ENCODE measurements around the gene SAFB.

The SAFB gene

GRCh38 chr19:5622465-5623396 is at the start of gene SAFB, which contains the start of gene SAFB2:
TSS of gene SAFB (plus strand) at chr19:5623083. CDS start at chr19:5623206, 123 bp downstream.
TSS of gene SAFB2 (minus strand) at chr19:5622776. CDS start at chr19:5622715, 61 bp downstream.
- peak; percentile 96 to 100 (median 99) for DNase-seq (ENCODE audit: low read depth in 2 of 3, low spot score in 1 of 3)

DNA sequence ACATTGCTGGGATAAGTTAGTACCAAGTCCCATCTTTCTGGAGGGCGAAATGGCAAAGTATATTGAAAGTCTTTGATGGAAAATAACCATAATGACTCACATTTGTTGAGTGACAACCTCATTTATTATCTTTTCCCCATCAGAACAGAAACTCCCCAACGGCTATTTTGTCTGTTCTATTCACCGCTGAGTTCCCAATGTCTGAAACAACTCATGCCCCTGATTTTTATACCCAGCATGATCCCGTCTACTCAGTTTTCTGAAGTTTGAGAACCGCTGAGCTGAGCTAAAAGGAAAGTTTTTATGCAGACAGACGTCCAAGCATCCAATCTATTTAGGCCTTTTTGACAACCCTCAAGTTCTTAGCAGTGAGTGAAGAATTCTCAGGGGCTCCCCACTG is 47.3 kb upstream of the SAFB start:
- no peak for DNase-seq (ENCODE audit: low read depth in 2 of 3, low spot score in 1 of 3)

DNA sequence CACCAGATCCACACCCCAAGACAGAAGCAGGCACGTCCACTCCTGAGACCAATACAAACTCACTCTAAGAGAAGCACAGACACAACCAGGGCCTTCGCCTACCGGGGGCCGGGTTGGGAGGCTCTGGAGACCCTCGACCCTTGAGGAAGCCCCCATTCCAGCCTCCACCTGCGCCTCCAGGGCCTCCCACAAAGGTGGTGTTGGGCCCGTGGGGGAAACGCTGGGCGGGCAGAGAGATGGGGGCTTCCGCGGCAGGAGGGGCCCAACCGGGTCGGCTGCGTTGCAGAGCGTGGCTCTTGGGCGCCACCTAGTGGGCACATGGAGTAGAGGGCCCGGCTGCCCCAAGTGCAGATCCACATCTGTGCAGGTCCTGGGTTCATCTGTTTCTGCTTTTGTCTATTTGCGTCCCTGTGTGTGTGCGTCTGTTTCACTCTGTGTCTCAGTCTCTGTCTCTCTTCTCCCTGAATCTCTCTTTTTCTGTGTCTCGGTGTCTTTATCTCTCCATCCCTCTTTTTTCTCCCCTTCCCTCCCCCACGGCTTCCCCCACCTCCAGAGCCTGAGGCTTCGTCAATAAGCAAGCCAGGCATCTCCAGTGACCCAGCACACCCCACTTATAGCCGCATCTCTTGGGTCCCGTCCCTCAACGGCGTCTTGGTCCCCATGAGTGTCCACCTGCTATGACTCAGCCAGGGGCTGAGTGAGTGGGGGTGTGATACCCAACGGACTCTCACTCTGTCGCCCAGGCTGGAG is 44.6 kb upstream of the SAFB start:
- peak; percentile 53 to 65 (median 53) for DNase-seq (ENCODE audit: low read depth in 2 of 3, low spot score in 1 of 3)

DNA sequence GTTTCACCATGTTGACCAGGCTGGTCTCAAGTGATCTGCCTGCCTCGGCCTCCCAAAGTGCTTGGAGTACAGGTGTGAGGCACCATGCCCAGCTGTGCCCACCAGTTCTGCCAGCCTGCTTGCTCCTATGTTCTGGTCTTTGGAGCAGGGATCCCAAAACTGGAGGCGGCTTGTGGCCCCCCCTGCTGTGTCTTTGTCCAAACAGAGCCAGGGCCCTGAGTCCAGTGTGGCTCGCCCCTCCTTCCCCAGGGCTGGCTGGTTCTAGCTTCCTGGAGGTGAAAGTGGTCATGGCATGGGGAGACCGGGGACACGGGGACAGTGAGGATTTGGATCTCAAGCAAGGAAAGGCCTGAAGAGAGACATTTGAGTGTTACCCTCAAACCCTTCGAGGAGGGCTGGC is 43.6 kb upstream of the SAFB start:
- DNase-seq (ENCODE audit: low read depth in 2 of 3, low spot score in 1 of 3): no peak

DNA sequence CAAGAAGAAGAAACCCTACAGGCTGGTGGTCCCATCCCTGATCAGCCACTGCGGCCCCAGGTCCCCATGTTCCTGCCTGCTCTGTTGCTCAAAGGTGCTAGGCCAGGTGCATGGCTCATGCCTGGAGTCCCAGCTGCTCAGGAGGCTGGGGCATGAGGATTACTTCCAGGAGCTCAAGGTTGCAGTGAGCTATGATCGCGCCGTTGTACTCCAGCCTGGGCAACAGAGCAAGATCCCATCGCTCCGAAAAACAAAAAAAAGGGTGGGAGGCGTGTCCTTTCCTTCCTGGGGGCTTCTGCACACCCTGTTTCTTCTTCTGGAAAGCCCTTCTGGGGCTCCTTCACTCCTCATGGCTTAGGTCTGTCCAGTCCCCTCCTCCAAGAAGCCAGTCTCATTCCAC is 43.2 kb upstream of the SAFB start:
- DNase-seq (ENCODE audit: low read depth in 2 of 3, low spot score in 1 of 3): no peak

DNA sequence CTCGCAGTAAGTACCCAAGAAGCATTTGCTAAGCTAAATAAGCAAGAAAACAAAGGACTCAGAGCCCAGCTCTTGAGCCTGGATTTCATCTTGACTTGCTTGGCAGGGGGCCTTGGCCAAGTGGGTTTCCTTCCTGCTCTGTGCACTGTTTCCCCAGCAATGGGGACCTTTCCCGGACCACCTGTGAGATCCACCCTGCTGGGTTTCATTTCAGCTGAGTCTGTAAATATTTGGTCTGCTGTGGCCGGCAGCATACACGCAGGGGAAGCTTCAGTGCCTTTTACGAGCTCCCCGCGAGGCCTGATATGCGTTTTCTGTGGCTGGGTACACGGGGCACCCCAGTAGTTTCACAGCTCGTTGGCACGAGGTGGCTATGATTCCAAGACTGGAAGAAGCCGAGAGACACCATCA is 42.7 kb upstream of the SAFB start:
- DNase-seq (ENCODE audit: low read depth in 2 of 3, low spot score in 1 of 3): no peak

GRCh38 chr19:5585461-5586299 is 37.2 kb upstream of the SAFB start:
- DNase-seq (ENCODE audit: low read depth in 2 of 3, low spot score in 1 of 3): peak in 1 of 3 donors; percentile 30

DNA sequence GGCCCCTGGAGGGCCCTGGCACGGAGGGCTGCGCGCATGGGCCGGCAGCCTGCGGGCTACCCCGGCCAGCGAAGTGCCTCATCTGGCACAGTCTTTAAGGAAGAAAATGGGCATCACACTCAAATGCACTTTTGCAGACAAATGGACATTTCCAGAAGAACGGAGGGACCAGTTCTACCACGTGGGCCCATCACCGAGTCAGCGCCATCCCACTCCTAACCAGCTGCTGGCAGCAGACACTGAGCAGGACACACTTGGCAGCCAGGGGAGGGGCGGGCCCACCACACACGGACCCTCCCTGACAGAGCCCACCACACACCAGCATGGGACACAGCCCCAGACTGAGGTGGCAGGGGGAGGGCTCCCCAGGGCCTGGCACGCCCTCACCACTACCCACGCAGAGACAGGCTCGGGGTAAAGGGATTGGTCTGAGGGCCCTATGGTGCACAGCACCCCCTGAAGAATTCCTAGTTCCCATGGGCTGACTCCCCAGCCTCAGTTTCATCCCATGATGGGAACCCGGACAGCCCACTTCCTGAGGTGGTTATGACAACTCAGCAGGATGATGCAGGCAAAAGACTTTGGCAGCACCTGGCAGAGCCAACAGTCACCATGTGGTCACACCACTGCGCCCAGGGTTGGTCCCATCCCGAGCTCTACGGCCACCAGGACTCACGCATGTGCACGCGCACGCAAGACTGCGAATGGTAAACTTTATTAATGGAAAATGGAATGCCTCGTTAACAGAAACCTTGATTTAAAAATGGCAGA is 36.4 kb upstream of the SAFB start:
- DNase-seq (ENCODE audit: low read depth in 2 of 3, low spot score in 1 of 3): no peak

- no peak for DNase-seq (ENCODE audit: low read depth in 2 of 3, low spot score in 1 of 3)
These were observed 35.8 kb upstream of the SAFB start for GRCh38 chr19:5587071-5587455.

GRCh38 chr19:5587661-5588060 is 35.2 kb upstream of the SAFB start:
- DNase-seq (ENCODE audit: low read depth in 2 of 3, low spot score in 1 of 3): no peak

DNA sequence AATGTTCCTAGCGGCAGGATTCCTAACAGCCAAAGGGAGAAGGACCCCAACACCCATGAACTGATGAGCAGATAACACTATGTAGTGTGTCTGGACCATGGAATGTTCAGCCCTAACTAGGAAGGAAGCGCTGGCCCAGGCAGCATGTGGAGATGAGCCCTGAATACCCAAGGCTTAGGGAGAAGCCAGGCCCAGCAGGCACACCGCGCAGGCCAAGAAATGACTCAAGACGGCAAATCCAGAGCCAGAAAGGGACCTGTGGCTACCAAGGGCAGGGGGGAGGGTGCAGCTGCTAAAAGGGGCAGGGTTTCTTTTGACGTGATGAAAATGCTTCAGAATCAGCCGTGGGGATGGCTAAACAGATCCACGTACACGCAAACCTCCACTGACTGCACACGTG is 34.4 kb upstream of the SAFB start:
- no peak for DNase-seq (ENCODE audit: low read depth in 2 of 3, low spot score in 1 of 3)

- no peak for DNase-seq (ENCODE audit: low read depth in 2 of 3, low spot score in 1 of 3)
These were observed 33.8 kb upstream of the SAFB start for GRCh38 chr19:5588906-5589676.

GRCh38 chr19:5590151-5590864 is 32.6 kb upstream of the SAFB start:
- DNase-seq (ENCODE audit: low read depth in 2 of 3, low spot score in 1 of 3): no peak

- DNase-seq (ENCODE audit: low read depth in 2 of 3, low spot score in 1 of 3): no peak
These were observed 32.1 kb upstream of the SAFB start for GRCh38 chr19:5590865-5591154.

DNA sequence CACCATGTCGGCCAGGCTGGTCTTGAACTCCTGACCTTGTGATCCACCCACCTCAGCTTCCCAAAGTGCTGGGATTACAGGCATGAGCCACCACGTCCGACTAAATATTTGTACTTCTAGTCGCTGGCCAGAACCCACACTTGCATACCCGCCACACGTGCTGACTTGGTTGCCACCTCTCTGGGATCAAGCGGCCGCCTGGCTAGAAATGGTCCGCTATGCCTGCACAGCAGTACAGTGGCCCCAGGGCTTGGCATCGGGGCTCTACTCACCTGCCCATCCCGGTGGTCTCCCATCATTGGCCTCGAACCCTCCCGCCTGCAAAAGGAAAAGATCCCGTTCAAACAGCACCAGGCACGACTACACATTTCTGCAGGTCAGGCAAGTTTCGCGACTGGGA is 31.4 kb upstream of the SAFB start:
- no peak for DNase-seq (ENCODE audit: low read depth in 2 of 3, low spot score in 1 of 3)

GRCh38 chr19:5592531-5593342 is 30.1 kb upstream of the SAFB start:
- no peak for DNase-seq (ENCODE audit: low read depth in 2 of 3, low spot score in 1 of 3)

- DNase-seq (ENCODE audit: low read depth in 2 of 3, low spot score in 1 of 3): no peak
These were observed 29.3 kb upstream of the SAFB start for GRCh38 chr19:5593343-5594255.

All from stimulated activated CD4-positive, alpha-beta T cell treated with anti-CD3 and anti-CD28 coated beads, Interleukin-12 subunit alpha, Interleukin-12 subunit beta, amount 100 ng/mL, for 48 hours (primary cell).